Stimulated activated CD4-positive, alpha-beta T cell treated with anti-CD3 and anti-CD28 coated beads, TNF-alpha, amount 100 ng/mL, for 4 hours (primary cell): ENCODE results near the gene ELFN1.
"Not testable (repeated sequence)": the region's sequence is repeated elsewhere in the genome, so short reads cannot be mapped to it uniquely, and the experiment has no call there.

Source experiments
- DNase-seq, 3 experiments: peaks; one replicate each; pipeline ENCODE4 v3.0.0-alpha.2; 2020; ENCODE audit warnings: low read depth in 3 of 3

ELFN1 gene

DNA sequence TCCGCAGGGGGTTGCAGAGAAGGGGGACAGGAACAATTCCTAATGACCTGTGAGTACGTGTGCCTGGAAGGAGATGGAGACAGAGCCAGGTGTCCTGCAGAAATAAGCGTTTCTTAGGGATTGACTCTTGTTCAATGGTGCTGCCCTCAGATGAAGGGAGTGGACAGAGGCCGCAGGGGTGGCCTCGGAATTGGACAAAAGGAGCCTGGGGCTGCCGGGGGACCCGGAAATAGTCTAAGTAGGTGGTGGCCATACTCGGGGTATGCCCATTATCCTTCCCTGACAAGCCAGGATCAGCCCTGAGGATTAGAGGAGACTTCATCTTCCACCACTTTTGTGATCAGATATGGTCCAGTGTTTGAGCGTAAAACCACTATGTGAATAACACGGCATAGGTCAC is 39.2 kb downstream of the ELFN1 start:
- no peak for DNase-seq

GRCh38 chr7:1709900-1710299 is 39.8 kb downstream of the ELFN1 start:
- DNase-seq: no peak

- DNase-seq: no peak
These were observed 40.9 kb downstream of the ELFN1 start for GRCh38 chr7:1710936-1711335.

- DNase-seq: no peak
These were observed 42.9 kb downstream of the ELFN1 start for GRCh38 chr7:1712907-1713501.

DNA sequence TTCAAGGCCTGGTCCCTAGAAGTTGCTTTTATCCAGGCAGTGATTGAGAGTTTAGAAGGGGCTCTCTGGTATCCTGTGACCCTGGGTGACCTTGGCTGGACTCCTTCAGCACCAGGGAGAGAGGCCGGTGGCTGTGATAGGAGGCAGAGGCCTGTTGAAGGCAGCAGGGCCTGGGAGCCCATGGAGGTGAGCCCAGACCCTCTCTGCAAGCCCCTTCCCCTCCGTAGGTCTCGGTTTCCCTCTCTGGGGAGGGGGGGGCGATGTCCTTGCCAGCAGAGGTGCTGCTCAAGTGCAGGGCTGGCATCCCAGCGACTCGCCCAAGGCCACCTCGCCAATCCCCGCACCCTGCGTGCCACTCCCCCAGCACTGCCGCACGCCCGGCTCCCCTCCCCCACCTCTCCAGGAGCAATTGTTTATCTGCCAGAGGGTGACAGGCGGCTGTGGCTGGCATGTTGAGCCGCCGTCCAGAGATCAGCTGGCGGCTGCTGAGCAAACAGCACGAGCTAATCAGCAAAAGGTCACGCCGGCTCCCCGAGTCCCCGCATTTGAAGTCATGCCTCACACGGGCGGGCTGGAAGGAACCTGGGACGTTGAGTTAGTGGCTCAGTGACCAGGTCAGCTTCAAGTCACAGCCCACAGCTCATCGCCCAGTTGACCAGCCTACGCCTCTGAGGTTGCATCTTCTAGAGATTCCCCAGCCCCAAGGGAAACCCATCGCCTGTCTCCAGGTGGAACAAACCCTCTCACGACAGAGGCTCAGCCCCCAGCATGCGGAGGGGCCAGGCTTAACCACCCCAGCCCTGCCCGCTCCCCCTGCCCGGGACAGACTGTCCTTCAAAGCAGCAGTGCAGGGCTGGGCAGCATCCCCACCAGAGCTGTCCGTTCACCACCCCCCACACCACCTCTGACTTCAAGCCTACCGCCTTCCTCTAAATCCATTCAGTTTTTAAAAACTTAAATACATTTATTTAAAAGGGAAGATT is 43.7 kb downstream of the ELFN1 start:
- no peak for DNase-seq

GRCh38 chr7:1714583-1715330 is 44.7 kb downstream of the ELFN1 start:
- DNase-seq: no peak

- DNase-seq: no peak
These were observed 45.2 kb downstream of the ELFN1 start for GRCh38 chr7:1715331-1715625.

DNA sequence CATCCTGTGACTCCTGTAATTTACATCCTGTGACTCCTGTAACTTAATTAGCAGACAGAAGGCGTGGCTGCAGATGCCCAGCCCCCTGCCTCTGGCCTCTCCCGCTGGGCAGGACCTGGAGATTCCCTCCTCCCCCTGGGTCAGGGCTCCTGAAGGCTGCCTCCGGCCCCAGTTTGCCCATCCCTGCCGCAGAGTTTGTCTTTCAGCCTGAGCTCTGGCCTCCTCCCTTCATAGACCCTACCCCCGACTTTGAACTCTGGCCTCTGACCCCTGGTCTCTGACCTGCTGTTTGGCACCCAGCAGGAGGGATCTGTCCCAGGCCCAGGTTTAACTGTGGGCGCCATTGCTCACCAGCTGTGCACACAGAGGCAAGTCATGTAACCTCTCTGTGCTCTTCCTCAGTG is 45.6 kb downstream of the ELFN1 start:
- DNase-seq: no peak

- no peak for DNase-seq
These were observed 46.4 kb downstream of the ELFN1 start for GRCh38 chr7:1716263-1717094.

DNA sequence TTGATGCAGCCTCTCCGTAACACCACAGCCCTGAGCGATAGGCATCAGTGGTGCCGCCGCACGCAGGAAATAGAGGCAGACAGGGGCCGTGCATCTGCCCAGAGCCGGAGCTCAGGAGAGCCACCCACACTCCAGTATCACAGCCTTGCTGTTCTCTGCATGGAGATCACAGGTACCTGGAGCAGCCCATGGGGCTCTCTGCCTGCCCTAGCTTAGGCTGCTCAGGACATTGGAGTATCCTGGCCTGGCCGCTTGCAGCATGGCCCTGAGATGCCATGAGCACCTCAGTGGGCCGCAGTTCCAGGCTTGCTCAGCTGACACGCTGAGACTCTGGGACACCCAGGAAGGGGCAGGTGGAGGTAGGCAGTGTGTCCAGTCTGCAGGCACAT is 47.0 kb downstream of the ELFN1 start:
- no peak for DNase-seq

GRCh38 chr7:1717903-1718676 is 48.0 kb downstream of the ELFN1 start:
- no peak for DNase-seq

DNA sequence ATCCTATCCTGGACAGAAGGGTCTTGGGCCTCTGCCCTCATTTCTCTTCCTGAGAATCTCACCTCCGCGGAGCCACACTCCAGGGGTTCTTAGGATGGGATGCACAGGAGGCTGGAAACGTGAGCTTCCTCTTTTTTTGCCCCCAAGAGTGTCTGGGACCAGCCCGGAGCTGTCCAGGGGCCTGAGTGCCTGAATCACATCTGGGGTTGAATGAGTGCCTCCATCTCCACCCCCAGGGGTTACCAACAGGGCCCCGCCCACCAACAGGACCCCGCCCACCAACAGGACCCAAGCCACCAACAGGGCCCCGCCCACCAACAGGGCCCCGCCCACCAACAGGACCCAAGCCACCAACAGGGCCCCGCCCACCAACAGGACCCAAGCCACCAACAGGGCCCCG is 48.8 kb downstream of the ELFN1 start:
- DNase-seq: not testable (repeated sequence)

- not testable (repeated sequence) for DNase-seq
These were observed 49.2 kb downstream of the ELFN1 start for GRCh38 chr7:1719256-1719655.

DNA sequence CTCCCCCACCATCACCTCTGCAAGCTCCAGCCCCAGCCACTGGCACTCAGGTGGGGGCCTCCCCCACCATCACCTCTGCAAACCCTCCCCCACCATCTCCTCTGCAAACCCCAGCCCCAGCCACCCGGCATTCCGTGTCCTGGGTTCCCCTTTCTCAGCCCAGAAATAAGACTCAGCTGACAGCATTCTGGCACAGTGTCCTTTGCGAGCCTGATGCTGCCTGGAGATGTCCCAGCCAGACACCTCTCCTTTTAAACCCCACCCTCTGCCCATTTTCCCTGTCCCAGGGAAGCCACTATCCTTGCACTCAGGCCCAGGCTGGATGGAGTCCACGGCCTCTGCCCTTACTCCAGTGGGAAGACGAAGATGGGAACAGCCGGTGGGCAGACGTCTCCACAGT is 49.8 kb downstream of the ELFN1 start:
- no peak for DNase-seq

- no peak for DNase-seq
These were observed 50.2 kb downstream of the ELFN1 start for GRCh38 chr7:1720326-1720725.

- DNase-seq: no peak
These were observed 51.1 kb downstream of the ELFN1 start for GRCh38 chr7:1721047-1721690.

- no peak for DNase-seq
These were observed 53.2 kb downstream of the ELFN1 start for GRCh38 chr7:1723254-1723653.

GRCh38 chr7:1724118-1724910 is 54.2 kb downstream of the ELFN1 start:
- DNase-seq: no peak

DNA sequence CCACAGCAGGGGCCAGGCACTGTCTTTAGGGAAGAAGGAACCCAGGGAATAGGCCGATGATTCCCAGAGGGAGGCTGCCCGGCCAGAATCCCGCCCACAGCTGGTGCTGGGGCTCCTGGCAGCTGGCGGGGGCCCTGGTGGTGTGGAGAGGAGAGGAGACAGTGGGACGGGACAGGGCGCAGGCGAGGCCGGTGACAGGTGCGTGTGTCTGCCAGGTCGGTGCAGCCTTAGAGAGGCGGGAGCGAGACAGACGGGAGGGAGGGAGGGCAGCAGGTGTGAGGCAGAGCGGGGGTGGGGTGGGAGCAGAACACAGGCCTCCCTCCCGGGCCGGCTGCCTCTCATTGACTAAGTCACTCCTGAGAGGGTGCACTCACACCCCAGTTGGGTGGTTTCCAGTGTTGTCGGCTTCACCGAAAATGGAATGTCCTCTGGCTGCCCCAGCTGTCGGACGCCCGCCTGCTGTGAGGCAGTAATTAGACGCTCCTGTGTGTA is 55.2 kb downstream of the ELFN1 start:
- no peak for DNase-seq
